ENCODE measurements around the gene KCNQ5.

KCNQ5 gene

DNA sequence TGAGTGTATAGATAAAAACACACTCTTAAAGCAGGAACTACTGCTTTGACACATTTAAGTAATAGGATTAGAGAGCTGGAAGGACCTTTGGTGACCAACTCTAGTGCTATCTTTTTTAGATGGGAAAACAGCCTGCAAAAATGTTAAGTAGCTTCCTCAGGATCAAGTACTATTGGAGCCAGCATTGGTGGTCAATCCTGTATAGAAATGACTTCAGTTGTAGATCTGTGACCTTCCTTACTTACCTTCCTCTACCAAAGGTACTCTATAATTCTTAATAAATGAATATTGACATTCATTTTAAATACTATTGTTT is 18.7 kb downstream of the KCNQ5 start (continued):
- TF ChIP-seq AEBP2 (tag by site-specific recombination; IDR thresholded peaks at IDR 0.05; ENCODE audit: borderline replicate concordance): no peak
- TF ChIP-seq ZNF610 (tag by site-specific recombination; IDR thresholded peaks at IDR 0.05; ENCODE audit: borderline replicate concordance): no peak
- TF ChIP-seq, protein P1, sequence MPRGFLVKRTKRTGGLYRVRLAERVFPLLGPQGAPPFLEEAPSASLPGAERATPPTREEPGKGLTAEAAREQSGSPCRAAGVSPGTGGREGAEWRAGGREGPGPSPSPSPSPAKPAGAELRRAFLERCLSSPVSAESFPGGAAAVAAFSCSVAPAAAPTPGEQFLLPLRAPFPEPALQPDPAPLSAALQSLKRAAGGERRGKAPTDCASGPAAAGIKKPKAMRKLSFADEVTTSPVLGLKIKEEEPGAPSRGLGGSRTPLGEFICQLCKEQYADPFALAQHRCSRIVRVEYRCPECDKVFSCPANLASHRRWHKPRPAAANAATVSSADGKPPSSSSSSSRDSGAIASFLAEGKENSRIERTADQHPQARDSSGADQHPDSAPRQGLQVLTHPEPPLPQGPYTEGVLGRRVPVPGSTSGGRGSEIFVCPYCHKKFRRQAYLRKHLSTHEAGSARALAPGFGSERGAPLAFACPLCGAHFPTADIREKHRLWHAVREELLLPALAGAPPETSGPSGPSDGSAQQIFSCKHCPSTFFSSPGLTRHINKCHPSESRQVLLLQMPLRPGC (tag by site-specific recombination; IDR thresholded peaks at IDR 0.05): no peak
- TF ChIP-seq ZFP3 (tag by site-specific recombination; IDR thresholded peaks at IDR 0.05; ENCODE audit: low read depth): no peak
- TF ChIP-seq SP3 (tag by site-specific recombination; IDR thresholded peaks at IDR 0.05): no peak

DNA sequence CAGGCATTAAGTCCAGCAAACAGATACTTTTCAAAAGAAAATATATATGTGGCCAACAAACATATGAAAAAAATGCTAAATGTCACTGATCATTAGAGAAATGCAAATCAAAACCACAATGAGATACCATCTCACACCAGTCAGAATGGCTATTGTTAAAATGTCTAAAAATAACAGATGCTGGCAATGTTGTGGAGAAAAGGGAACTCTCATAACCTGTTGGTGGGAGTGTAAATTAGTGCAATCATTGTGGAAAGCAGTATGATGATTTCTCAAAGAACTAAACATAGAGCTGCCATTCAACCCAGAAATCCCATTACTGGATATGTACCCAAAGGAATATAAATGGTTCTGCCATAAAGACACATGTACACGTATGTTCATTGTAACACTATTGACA is 20.6 kb downstream of the KCNQ5 start:
- H3K9me3 ChIP-seq (ENCODE audit: control insufficient read depth, insufficient read depth, low read depth, low read length): no peaks in the 10 kb centered on the region
- POLR2A ChIA-PET: no interaction called here
- CTCF ChIA-PET: interaction anchor here (0.7 kb wide), 3 partner anchors 175 to 538 kb away, joined by 3 to 4 read pairs (median 3); no protein-coding TSS in a partner anchor
- peaks cover 3% of the 10 kb centered on the region; the same call in 1 of the 2 replicates for H3K4me1 ChIP-seq (ENCODE audit: control insufficient read depth, insufficient read depth, low read length)
- H3K27ac ChIP-seq (ENCODE audit: extremely low read depth, low read depth, low read length): no peak overlapping the region
- TF ChIP-seq, protein P2, sequence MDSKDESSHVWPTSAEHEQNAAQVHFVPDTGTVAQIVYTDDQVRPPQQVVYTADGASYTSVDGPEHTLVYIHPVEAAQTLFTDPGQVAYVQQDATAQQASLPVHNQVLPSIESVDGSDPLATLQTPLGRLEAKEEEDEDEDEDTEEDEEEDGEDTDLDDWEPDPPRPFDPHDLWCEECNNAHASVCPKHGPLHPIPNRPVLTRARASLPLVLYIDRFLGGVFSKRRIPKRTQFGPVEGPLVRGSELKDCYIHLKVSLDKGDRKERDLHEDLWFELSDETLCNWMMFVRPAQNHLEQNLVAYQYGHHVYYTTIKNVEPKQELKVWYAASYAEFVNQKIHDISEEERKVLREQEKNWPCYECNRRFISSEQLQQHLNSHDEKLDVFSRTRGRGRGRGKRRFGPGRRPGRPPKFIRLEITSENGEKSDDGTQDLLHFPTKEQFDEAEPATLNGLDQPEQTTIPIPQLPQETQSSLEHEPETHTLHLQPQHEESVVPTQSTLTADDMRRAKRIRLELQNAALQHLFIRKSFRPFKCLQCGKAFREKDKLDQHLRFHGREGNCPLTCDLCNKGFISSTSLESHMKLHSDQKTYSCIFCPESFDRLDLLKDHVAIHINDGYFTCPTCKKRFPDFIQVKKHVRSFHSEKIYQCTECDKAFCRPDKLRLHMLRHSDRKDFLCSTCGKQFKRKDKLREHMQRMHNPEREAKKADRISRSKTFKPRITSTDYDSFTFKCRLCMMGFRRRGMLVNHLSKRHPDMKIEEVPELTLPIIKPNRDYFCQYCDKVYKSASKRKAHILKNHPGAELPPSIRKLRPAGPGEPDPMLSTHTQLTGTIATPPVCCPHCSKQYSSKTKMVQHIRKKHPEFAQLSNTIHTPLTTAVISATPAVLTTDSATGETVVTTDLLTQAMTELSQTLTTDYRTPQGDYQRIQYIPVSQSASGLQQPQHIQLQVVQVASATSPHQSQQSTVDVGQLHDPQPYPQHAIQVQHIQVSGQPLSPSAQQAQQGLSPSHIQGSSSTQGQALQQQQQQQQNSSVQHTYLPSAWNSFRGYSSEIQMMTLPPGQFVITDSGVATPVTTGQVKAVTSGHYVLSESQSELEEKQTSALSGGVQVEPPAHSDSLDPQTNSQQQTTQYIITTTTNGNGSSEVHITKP (tag by site-specific recombination; IDR thresholded peaks at IDR 0.05): no peak
- no peak for TF ChIP-seq SCRT2 (tag by site-specific recombination; IDR thresholded peaks at IDR 0.05)
- TF ChIP-seq GLIS2 (tag by site-specific recombination; IDR thresholded peaks at IDR 0.05): no peak
- H3K4me3 ChIP-seq (ENCODE audit: low read depth, low read length): no peak overlapping the region
- no peaks in the 10 kb centered on the region for H3K36me3 ChIP-seq (ENCODE audit: control insufficient read depth in 2 of 2, insufficient read depth in 1 of 2, low read length in 2 of 2)

DNA sequence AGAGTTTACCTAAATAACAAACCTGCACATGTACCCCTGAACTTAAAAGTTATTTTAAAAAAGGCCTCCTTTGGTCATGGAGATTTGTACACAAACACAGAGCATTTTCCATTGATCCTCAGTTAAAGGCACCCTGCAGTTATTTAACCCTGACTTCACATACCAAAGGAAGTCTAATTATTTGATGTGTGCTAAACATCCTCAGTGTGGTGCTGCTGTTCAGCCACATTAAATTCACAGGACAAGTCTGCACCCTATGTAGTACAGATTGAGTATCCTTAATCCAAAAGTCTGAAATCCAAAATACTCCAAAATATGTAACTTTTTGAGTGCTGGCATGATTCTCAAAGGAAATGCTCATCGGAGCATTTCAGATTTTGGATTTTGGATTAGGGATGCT is 21.4 kb downstream of the KCNQ5 start:
- TF ChIP-seq ZNF777 (tag by site-specific recombination; IDR thresholded peaks at IDR 0.05; ENCODE audit: borderline replicate concordance) (no peak), ZNF155 (tag by site-specific recombination; IDR thresholded peaks at IDR 0.05) (no peak)
- Histone ChIP-seq H3K36me3 (ENCODE audit: control insufficient read depth in 2 of 2, insufficient read depth in 1 of 2, low read length in 2 of 2) (no peaks in the 10 kb centered on the region), H3K27ac (ENCODE audit: extremely low read depth, low read depth, low read length) (no peak overlapping the region), H3K4me3 (ENCODE audit: low read depth, low read length) (no peak overlapping the region), H3K4me1 (ENCODE audit: control insufficient read depth, insufficient read depth, low read length) (peaks cover 3% of the 10 kb centered on the region; the same call in 1 of the 2 replicates), H3K9me3 (ENCODE audit: control insufficient read depth, insufficient read depth, low read depth, low read length) (no peaks in the 10 kb centered on the region)
- POLR2A ChIA-PET: no interaction called here
- CTCF ChIA-PET: no interaction called here

- H3K36me3 ChIP-seq (ENCODE audit: control insufficient read depth in 2 of 2, insufficient read depth in 1 of 2, low read length in 2 of 2): no peaks in the 10 kb centered on the region
- ChIA-PET POLR2A (no interaction called here), CTCF (interaction anchor here (0.5 to 0.9 kb wide), 3 partner anchors 9 to 1048 kb away, joined by 3 to 4 read pairs (median 3); no protein-coding TSS in a partner anchor)
- H3K27ac ChIP-seq (ENCODE audit: extremely low read depth, low read depth, low read length): no peak overlapping the region
- H3K4me3 ChIP-seq (ENCODE audit: low read depth, low read length): no peak overlapping the region
- H3K9me3 ChIP-seq (ENCODE audit: control insufficient read depth, insufficient read depth, low read depth, low read length): no peaks in the 10 kb centered on the region
- no peak for TF ChIP-seq SCRT1 (tag by site-specific recombination; IDR thresholded peaks at IDR 0.05; ENCODE audit: borderline replicate concordance)
- TF ChIP-seq, protein P3, sequence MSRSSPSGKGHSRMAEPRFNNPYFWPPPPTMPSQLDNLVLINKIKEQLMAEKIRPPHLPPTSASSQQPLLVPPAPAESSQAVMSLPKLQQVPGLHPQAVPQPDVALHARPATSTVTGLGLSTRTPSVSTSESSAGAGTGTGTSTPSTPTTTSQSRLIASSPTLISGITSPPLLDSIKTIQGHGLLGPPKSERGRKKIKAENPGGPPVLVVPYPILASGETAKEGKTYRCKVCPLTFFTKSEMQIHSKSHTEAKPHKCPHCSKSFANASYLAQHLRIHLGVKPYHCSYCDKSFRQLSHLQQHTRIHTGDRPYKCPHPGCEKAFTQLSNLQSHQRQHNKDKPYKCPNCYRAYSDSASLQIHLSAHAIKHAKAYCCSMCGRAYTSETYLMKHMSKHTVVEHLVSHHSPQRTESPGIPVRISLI (tag by site-specific recombination; IDR thresholded peaks at IDR 0.05): 0 out of 2 replicates have a peak, but pooled peaks have one; percentile 26
- TF ChIP-seq, protein P4, sequence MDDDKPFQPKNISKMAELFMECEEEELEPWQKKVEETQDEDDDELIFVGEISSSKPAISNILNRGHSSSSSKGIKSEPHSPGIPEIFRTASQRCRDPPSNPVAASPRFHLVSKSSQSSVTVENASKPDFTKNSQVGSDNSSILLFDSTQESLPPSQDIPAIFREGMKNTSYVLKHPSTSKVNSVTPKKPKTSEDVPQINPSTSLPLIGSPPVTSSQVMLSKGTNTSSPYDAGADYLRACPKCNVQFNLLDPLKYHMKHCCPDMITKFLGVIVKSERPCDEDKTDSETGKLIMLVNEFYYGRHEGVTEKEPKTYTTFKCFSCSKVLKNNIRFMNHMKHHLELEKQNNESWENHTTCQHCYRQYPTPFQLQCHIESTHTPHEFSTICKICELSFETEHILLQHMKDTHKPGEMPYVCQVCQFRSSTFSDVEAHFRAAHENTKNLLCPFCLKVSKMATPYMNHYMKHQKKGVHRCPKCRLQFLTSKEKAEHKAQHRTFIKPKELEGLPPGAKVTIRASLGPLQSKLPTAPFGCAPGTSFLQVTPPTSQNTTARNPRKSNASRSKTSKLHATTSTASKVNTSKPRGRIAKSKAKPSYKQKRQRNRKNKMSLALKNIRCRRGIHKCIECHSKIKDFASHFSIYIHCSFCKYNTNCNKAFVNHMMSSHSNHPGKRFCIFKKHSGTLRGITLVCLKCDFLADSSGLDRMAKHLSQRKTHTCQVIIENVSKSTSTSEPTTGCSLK (tag by site-specific recombination; IDR thresholded peaks at IDR 0.05): no peak
- peaks cover 9% of the 10 kb centered on the region for H3K4me1 ChIP-seq (ENCODE audit: control insufficient read depth, insufficient read depth, low read length)
Observed at GRCh38 chr6:72646604-72647485, 25.0 kb downstream of the KCNQ5 start.

Measured in HEK293 (cell line).